ENCODE data around the gene CLASP1. TPM values are rescaled to one million over a fixed set of nuclear protein-coding genes. Genes with fewer than 3 reads are reported as not detected.
"Not testable (repeated sequence)": the region's sequence is repeated elsewhere in the genome, so short reads cannot be mapped to it uniquely, and the experiment has no call there.

The CLASP1 gene
- total and polyA plus RNA-seq, 4 donors = 11.8 to 81.8 (median 40.3) TPM

DNA sequence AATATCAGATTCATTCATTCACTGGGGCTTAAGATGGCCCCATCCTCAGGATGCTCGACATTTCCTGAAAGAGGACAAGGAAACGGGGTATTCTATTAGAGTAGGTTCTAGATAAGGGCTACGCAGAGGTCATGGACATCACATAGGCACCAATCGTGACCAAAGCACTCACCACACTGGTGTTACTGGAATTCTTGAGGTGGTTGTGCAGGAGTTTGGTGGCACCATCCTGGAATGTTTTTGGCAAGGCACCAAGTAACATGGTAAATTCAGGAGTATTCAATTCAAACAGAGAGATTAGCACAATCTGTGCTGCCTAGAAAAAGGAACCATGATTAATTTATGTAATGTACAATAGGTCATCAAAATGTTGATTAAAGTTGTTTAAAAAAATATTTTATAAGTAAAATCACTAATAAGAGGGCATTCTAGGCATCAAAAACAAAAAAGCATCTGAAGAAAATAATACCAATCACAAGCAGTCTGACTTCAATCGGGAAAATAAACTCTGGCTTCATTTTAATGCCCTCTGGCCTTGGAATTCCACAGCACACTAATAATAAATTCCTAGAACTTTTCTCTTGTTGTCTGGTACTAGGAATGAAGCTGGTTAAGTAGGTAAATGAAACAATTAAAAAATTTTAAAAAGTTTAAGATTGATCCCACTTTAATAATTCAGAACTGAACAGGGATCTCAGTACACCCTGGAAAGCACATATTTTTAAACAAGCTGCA lies 261.5 kb downstream of the CLASP1 start:
- H3K36me3 ChIP-seq (ENCODE audit: control insufficient read depth in 1 of 2, insufficient read depth in 2 of 2, low read length in 1 of 2) = peaks cover 0 to 9% of the 10 kb centered on the region in 2 donors

GRCh38 chr2:121386707-121387106 lies 262.6 kb downstream of the CLASP1 start:
- H3K4me1 ChIP-seq (ENCODE audit: control insufficient read depth in 1 of 2, insufficient read depth in 2 of 2, low read length in 2 of 2) = peaks cover 0 to 2% of the 10 kb centered on the region in 2 donors
- ATAC-seq (ENCODE audit: low FRiP score) (no peak), DNase-seq (no peak)
- no peaks in the 10 kb centered on the region for H3K9me3 ChIP-seq (ENCODE audit: control insufficient read depth, low read length)
- peaks cover 0 to 13% of the 10 kb centered on the region in 2 donors for H3K36me3 ChIP-seq (ENCODE audit: control insufficient read depth in 1 of 2, insufficient read depth in 2 of 2, low read length in 1 of 2)
- H3K27me3 ChIP-seq (ENCODE audit: control insufficient read depth in 1 of 2, insufficient read depth in 2 of 2, low read length in 1 of 2) = no peaks in the 10 kb centered on the region
- H3K4me3 ChIP-seq (ENCODE audit: low read length in 2 of 2) = no peak overlapping the region
- no peak overlapping the region for H3K27ac ChIP-seq (ENCODE audit: low read depth in 1 of 2, low read length in 2 of 2)
- intact Hi-C loops (cut with DNase I) = no loop called here
- 50 to 51% methylated on average over 2 of the region's 2 CpGs for WGBS, 2 donors

More for the DNA sequence above, 261.5 kb downstream of the CLASP1 start:
- H3K4me3 ChIP-seq (ENCODE audit: low read length in 2 of 2) = no peak overlapping the region
- no peaks in the 10 kb centered on the region for H3K9me3 ChIP-seq (ENCODE audit: control insufficient read depth, low read length)
- no peak for ATAC-seq (ENCODE audit: low FRiP score)
- intact Hi-C loops (cut with DNase I) = no loop called here
- no peak for DNase-seq
- 87 to 90% methylated on average over 5 of the region's 5 CpGs for WGBS, 2 donors
- H3K27me3 ChIP-seq (ENCODE audit: control insufficient read depth in 1 of 2, insufficient read depth in 2 of 2, low read length in 1 of 2) = no peaks in the 10 kb centered on the region
- peaks cover 0 to 2% of the 10 kb centered on the region in 2 donors for H3K4me1 ChIP-seq (ENCODE audit: control insufficient read depth in 1 of 2, insufficient read depth in 2 of 2, low read length in 2 of 2)
- H3K27ac ChIP-seq (ENCODE audit: low read depth in 1 of 2, low read length in 2 of 2) = no peak overlapping the region

GRCh38 chr2:121386102-121386501 lies 263.2 kb downstream of the CLASP1 start:
- no peak overlapping the region for H3K4me3 ChIP-seq (ENCODE audit: low read length in 2 of 2)
- ATAC-seq (ENCODE audit: low FRiP score) = no peak
- H3K4me1 ChIP-seq (ENCODE audit: control insufficient read depth in 1 of 2, insufficient read depth in 2 of 2, low read length in 2 of 2) = peaks cover 0 to 2% of the 10 kb centered on the region in 2 donors
- intact Hi-C loops (cut with DNase I) = no loop called here
- H3K27me3 ChIP-seq (ENCODE audit: control insufficient read depth in 1 of 2, insufficient read depth in 2 of 2, low read length in 1 of 2) = no peaks in the 10 kb centered on the region
- no peak for DNase-seq
- H3K36me3 ChIP-seq (ENCODE audit: control insufficient read depth in 1 of 2, insufficient read depth in 2 of 2, low read length in 1 of 2) = peaks cover 0 to 14% of the 10 kb centered on the region in 2 donors
- no peak overlapping the region for H3K27ac ChIP-seq (ENCODE audit: low read depth in 1 of 2, low read length in 2 of 2)
- H3K9me3 ChIP-seq (ENCODE audit: control insufficient read depth, low read length) = no peaks in the 10 kb centered on the region

GRCh38 chr2:121382744-121383143 lies 266.5 kb downstream of the CLASP1 start:
- Histone ChIP-seq H3K36me3 (ENCODE audit: control insufficient read depth in 1 of 2, insufficient read depth in 2 of 2, low read length in 1 of 2) (peaks cover 0 to 14% of the 10 kb centered on the region in 2 donors), H3K27me3 (ENCODE audit: control insufficient read depth in 1 of 2, insufficient read depth in 2 of 2, low read length in 1 of 2) (no peaks in the 10 kb centered on the region)

DNA sequence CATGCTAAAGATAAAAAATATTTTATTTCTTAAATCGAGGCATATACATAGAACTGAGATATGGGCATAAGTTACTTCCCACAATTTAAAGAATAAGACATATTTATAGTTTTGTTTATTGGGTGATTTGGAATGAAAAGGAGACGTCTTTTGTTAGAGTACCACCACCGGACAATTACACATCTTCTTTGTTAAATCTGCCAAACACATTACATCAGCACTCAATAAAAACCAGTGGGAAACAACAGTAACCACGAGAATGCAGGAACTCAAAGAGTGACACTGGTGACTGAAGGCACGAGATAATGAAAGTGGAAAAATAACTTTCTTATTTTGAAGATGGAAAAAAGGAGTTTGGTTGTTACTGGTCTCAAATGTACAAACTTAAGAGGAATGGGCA lies 271.6 kb downstream of the CLASP1 start:
- peaks cover 0 to 7% of the 10 kb centered on the region in 2 donors for H3K36me3 ChIP-seq (ENCODE audit: control insufficient read depth in 1 of 2, insufficient read depth in 2 of 2, low read length in 1 of 2)
- no peak for ATAC-seq (ENCODE audit: low FRiP score)

More at GRCh38 chr2:121382744-121383143, 266.5 kb downstream of the CLASP1 start:
- Histone ChIP-seq H3K4me1 (ENCODE audit: control insufficient read depth in 1 of 2, insufficient read depth in 2 of 2, low read length in 2 of 2) (peaks cover 0 to 2% of the 10 kb centered on the region in 2 donors), H3K27ac (ENCODE audit: low read depth in 1 of 2, low read length in 2 of 2) (no peak overlapping the region), H3K9me3 (ENCODE audit: control insufficient read depth, low read length) (no peaks in the 10 kb centered on the region), H3K4me3 (ENCODE audit: low read length in 2 of 2) (no peak overlapping the region)
- 84 to 87% methylated on average over 4 of the region's 4 CpGs for WGBS, 2 donors
- DNase-seq (no peak), ATAC-seq (ENCODE audit: low FRiP score) (no peak)
- intact Hi-C loops (cut with DNase I) = no loop called here

DNA sequence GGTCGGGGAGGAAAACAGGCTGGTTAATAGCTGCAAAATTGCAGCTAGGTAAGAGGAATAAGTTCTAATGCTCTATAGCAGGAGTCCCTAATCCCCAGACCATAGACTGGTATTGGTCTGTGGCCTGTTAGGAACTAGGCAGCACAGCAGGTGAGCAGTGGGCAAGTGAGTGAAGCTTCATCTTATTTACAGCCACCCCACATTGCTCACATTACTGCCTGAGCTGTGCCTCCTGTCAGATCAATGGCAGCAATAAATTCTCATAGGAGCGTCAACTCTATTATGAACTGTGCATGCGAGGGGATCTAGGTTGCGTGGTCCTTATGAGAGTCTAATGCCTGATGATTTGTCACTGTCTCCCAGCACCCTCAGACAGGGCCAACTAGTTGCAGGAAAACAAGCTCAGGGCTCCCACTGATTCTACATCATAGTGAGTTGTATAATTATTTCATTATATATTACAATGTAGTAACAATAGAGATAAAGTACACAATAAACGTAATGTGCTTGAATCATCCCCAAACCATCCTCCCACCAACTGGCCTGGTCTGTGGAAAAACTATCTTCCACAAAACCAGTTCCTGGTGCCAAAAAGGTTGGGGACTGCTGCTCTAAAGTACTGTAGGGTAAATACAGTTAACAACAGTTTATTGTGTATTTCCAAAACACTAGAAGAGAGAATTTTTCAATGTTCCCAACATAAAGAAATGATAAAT lies 272.6 kb downstream of the CLASP1 start:
- no peak for DNase-seq

More for the DNA sequence above, 271.6 kb downstream of the CLASP1 start:
- Histone ChIP-seq H3K27me3 (ENCODE audit: control insufficient read depth in 1 of 2, insufficient read depth in 2 of 2, low read length in 1 of 2) (no peaks in the 10 kb centered on the region), H3K4me1 (ENCODE audit: control insufficient read depth in 1 of 2, insufficient read depth in 2 of 2, low read length in 2 of 2) (no peaks in the 10 kb centered on the region), H3K9me3 (ENCODE audit: control insufficient read depth, low read length) (no peaks in the 10 kb centered on the region), H3K4me3 (ENCODE audit: low read length in 2 of 2) (no peak overlapping the region), H3K27ac (ENCODE audit: low read depth in 1 of 2, low read length in 2 of 2) (no peak overlapping the region)
- WGBS, 2 donors = 61 to 65% methylated on average over 5 of the region's 5 CpGs
- no peak for DNase-seq
- intact Hi-C loops (cut with DNase I) = no loop called here

GRCh38 chr2:121375621-121376159 lies 273.6 kb downstream of the CLASP1 start:
- peaks cover 0 to 3% of the 10 kb centered on the region in 2 donors for H3K36me3 ChIP-seq (ENCODE audit: control insufficient read depth in 1 of 2, insufficient read depth in 2 of 2, low read length in 1 of 2)
- no peaks in the 10 kb centered on the region for H3K27me3 ChIP-seq (ENCODE audit: control insufficient read depth in 1 of 2, insufficient read depth in 2 of 2, low read length in 1 of 2)
- no peaks in the 10 kb centered on the region for H3K9me3 ChIP-seq (ENCODE audit: control insufficient read depth, low read length)
- no peak overlapping the region for H3K27ac ChIP-seq (ENCODE audit: low read depth in 1 of 2, low read length in 2 of 2)
- no peaks in the 10 kb centered on the region for H3K4me1 ChIP-seq (ENCODE audit: control insufficient read depth in 1 of 2, insufficient read depth in 2 of 2, low read length in 2 of 2)
- WGBS, 2 donors = 50 to 56% methylated on average over 3 of the region's 3 CpGs
- DNase-seq = no peak
- ATAC-seq (ENCODE audit: low FRiP score) = no peak
- intact Hi-C loops (cut with DNase I) = no loop called here
- no peak overlapping the region for H3K4me3 ChIP-seq (ENCODE audit: low read length in 2 of 2)

More for the DNA sequence above, 272.6 kb downstream of the CLASP1 start:
- no peak overlapping the region for H3K27ac ChIP-seq (ENCODE audit: low read depth in 1 of 2, low read length in 2 of 2)
- intact Hi-C loops (cut with DNase I) = no loop called here
- no peak overlapping the region for H3K4me3 ChIP-seq (ENCODE audit: low read length in 2 of 2)
- no peak for ATAC-seq (ENCODE audit: low FRiP score)
- H3K4me1 ChIP-seq (ENCODE audit: control insufficient read depth in 1 of 2, insufficient read depth in 2 of 2, low read length in 2 of 2) = no peaks in the 10 kb centered on the region
- WGBS, 2 donors = 90 to 91% methylated on average over 5 of the region's 5 CpGs
- H3K9me3 ChIP-seq (ENCODE audit: control insufficient read depth, low read length) = no peaks in the 10 kb centered on the region
- H3K27me3 ChIP-seq (ENCODE audit: control insufficient read depth in 1 of 2, insufficient read depth in 2 of 2, low read length in 1 of 2) = no peaks in the 10 kb centered on the region
- H3K36me3 ChIP-seq (ENCODE audit: control insufficient read depth in 1 of 2, insufficient read depth in 2 of 2, low read length in 1 of 2) = peaks cover 0 to 3% of the 10 kb centered on the region in 2 donors

DNA sequence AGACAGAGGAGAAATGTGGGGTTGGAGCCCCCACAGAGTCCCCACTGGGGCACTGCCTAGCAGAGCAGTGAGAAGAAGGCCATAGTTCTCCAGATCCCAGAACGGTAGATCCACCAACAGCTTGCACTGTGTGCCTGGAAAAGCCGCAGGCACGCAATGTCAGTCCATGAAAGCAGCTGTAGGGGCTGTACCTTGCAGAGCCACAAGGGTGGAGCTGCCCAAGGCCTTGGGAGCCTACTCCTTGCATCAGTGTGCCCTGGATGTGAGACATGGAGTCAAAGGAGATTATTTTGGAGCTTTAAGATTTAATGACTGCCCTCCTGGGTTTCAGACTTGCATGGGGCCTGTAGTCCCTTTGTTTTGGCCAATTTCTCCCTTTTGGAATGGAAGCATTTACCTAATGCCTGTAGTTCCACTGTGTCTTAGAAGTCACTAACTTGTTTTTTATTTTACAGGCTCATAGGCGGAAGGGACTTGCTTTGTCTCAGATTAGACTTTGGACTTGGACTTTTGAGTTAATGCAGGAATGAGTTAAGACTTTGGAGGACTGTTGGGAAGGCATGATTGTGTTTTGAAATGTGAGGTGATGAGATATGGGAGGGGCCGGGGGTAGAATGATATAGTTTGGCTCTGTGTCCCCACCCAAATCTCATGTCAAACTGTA lies 274.7 kb downstream of the CLASP1 start:
- H3K27ac ChIP-seq (ENCODE audit: low read depth in 1 of 2, low read length in 2 of 2); DNase-seq; intact Hi-C loops (cut with DNase I); H3K4me1 ChIP-seq (ENCODE audit: control insufficient read depth in 1 of 2, insufficient read depth in 2 of 2, low read length in 2 of 2); ATAC-seq (ENCODE audit: low FRiP score); H3K9me3 ChIP-seq (ENCODE audit: control insufficient read depth, low read length); H3K4me3 ChIP-seq (ENCODE audit: low read length in 2 of 2); H3K36me3 ChIP-seq (ENCODE audit: control insufficient read depth in 1 of 2, insufficient read depth in 2 of 2, low read length in 1 of 2); H3K27me3 ChIP-seq (ENCODE audit: control insufficient read depth in 1 of 2, insufficient read depth in 2 of 2, low read length in 1 of 2): not testable (repeated sequence)
- 94 to 95% methylated on average over 5 of the region's 5 CpGs for WGBS, 2 donors

Measured in aorta (tissue), 5 donors.